GM19397 (cell line): ENCODE results near the gene FAM107A.

Source experiments
- ATAC-seq: cut with Tn5 transposase; IDR thresholded peaks from one replicate; pipeline ENCODE4 v1.9.1; 2021; ENCODE audit warnings: mild to moderate bottlenecking, moderate library complexity; ENCODE audit not compliant: unreplicated experiment

FAM107A gene

GRCh38 chr3:58520403-58521335 is 56.5 kb downstream of the FAM107A start:
- ATAC-seq: no peak

GRCh38 chr3:58519668-58520402 is 57.4 kb downstream of the FAM107A start:
- ATAC-seq: no peak

- ATAC-seq: no peak
Measured at GRCh38 chr3:58518291-58518789, 58.9 kb downstream of the FAM107A start.

- no peak for ATAC-seq
Measured at GRCh38 chr3:58514405-58514804, 62.8 kb downstream of the FAM107A start.
